Suprapubic skin (tissue), 4 donors: ENCODE results near the gene HSPA14. TPM values are rescaled to one million over a fixed set of nuclear protein-coding genes. Genes with fewer than 3 reads are reported as not detected.
"Not testable (repeated sequence)": the region's sequence is repeated elsewhere in the genome, so short reads cannot be mapped to it uniquely, and the experiment has no call there.

ENCODE experiments used
- DNase-seq, 2 donors: peaks; one replicate each; pipeline ENCODE4 v3.0.0-alpha.2; 2019; ENCODE audit warnings: low spot score in 2 of 2
- H3K27ac ChIP-seq: fragments of 200-600 bp; sonication (generic); one replicate; pipeline ENCODE4 v1.5.1; 2019
- H3K27me3 ChIP-seq: fragments of 200-600 bp; sonication (generic); one replicate; pipeline ENCODE4 v1.5.1; 2019
- H3K36me3 ChIP-seq: fragments of 200-600 bp; sonication (generic); one replicate; pipeline ENCODE4 v1.5.1; 2019
- H3K4me1 ChIP-seq: fragments of 200-600 bp; sonication (generic); one replicate; pipeline ENCODE4 v1.5.1; 2019
- H3K4me3 ChIP-seq: fragments of 200-600 bp; sonication (generic); one replicate; pipeline ENCODE4 v1.5.1; 2019; ENCODE audit warnings: mild to moderate bottlenecking
- H3K9me3 ChIP-seq: fragments of 200-600 bp; sonication (generic); one replicate; pipeline ENCODE4 v1.5.1; 2019
- CTCF ChIP-seq, 2 donors: fragments of 200-600 bp in 1 of 2; fragments of 450-650 bp in 1 of 2; sonication (generic) in 1 of 2; IDR thresholded peaks; one replicate each; pipeline ENCODE4 v1.5.1; 2016 to 2019; ENCODE audit warnings: antibody characterized with exemption in 2 of 2, mild to moderate bottlenecking in 1 of 2, moderate library complexity in 1 of 2
- EP300 ChIP-seq: sonication (generic); formaldehyde crosslinking; IDR thresholded peaks from one replicate; pipeline ENCODE4 v1.6.1; 2017; ENCODE audit warnings: antibody characterized with exemption
- POLR2A ChIP-seq, 2 donors: fragments of 450-650 bp; IDR thresholded peaks; one replicate each; pipeline ENCODE4 v1.6.1; 2017; ENCODE audit warnings: antibody characterized with exemption in 2 of 2, mild to moderate bottlenecking in 2 of 2, moderate library complexity in 2 of 2
- POLR2AphosphoS5 ChIP-seq, 3 donors: sonication (generic); formaldehyde crosslinking; IDR thresholded peaks; one replicate each; pipeline ENCODE4 v1.6.1; 2017; ENCODE audit warnings: antibody characterized with exemption in 3 of 3
- WGBS: methylation state at CpG from one replicate; pipeline ENCODE4 v1.1.5; 2018; 5-methylcytosine and 5-hydroxymethylcytosine counted together
- total RNA-seq, 4 donors: library from RNA; depleted of rRNA; stranded (reverse); fragments of >200 nt; gene quantifications; one replicate each; pipeline ENCODE4 v1.1.0, GENCODE V29; 2016

Gene HSPA14
- total RNA-seq, 4 donors from 2014 or later: 6.6 to 11.7 (median 7.4) TPM

DNA sequence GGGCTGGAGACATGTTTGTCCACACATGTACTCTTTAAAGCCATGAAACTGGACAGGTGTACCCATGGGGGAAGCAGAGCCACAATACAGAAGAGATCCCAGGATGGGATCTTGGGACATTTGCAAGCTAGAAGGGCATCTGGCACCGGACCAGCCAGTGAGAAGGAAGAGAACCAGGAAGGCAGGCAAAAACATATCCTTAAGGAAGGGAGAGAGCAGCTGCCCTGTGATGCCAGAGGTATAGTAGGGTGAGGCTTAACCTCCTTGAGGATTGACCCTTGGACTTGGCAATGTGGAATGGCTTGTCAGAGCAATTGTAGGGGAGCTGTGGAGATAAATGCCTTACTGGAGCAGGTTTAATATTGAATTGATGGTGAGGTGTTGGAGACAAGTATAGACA lies 22.7 kb downstream of the HSPA14 start:
- no peak for DNase-seq
- Histone ChIP-seq H3K4me1 (no peaks in the 10 kb centered on the region), H3K27ac (no peak overlapping the region), H3K36me3 (peaks cover 29% of the 10 kb centered on the region), H3K27me3 (no peaks in the 10 kb centered on the region), H3K9me3 (no peaks in the 10 kb centered on the region), H3K4me3 (no peak overlapping the region)
- TF ChIP-seq EP300: no peak
- TF ChIP-seq POLR2A (IDR thresholded peaks at IDR 0.05): no peak
- TF ChIP-seq CTCF (IDR thresholded peaks at IDR 0.05): no peak
- TF ChIP-seq POLR2AphosphoS5 (IDR thresholded peaks at IDR 0.05): no peak
- 74% methylated on average over 1 of the region's 1 CpG for WGBS

DNA sequence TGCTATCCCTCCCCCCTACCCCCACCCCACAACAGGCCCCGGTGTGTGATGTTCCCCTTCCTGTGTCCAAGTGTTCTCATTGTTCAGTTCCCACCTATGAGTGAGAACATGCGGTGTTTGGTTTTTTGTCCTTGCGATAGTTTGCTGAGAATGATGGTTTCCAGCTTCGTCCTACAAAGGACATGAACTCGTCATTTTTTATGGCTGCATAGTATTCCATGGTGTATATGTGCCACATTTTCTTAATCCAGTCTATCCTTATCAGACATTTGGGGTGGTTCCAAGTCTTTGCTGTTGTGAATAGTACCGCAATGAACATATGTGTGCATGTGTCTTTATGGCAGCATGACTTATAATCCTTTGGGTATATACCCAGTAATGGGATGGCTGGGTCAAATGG lies 26.4 kb downstream of the HSPA14 start:
- not testable (repeated sequence) for H3K27me3 ChIP-seq, H3K9me3 ChIP-seq, DNase-seq, H3K27ac ChIP-seq, H3K4me3 ChIP-seq, H3K4me1 ChIP-seq
- 99% methylated on average over 6 of the region's 6 CpGs for WGBS
- H3K36me3 ChIP-seq: peaks cover 29% of the 10 kb centered on the region

DNA sequence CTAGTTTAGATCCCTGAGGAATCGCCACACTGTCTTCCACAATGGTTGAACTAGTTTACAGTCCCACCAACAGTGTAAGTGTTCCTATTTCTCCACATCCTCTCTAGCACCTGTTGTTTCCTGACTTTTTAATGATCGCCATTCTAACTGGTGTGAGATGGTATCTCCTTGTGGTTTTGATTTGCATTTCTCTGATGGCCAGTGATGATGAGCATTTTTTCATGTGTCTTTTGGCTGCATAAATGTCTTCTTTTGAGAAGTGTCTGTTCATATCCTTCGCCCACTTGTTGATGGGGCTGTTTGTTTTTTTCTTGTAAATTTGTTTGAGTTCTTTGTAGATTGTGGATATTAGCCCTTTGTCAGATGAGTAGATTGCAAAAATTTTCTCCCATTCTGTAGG lies 26.8 kb downstream of the HSPA14 start:
- H3K4me1 ChIP-seq, DNase-seq, H3K27me3 ChIP-seq, H3K4me3 ChIP-seq, H3K27ac ChIP-seq, H3K9me3 ChIP-seq: not testable (repeated sequence)
- H3K36me3 ChIP-seq: peaks cover 33% of the 10 kb centered on the region
- WGBS: 95% methylated on average over 3 of the region's 3 CpGs

DNA sequence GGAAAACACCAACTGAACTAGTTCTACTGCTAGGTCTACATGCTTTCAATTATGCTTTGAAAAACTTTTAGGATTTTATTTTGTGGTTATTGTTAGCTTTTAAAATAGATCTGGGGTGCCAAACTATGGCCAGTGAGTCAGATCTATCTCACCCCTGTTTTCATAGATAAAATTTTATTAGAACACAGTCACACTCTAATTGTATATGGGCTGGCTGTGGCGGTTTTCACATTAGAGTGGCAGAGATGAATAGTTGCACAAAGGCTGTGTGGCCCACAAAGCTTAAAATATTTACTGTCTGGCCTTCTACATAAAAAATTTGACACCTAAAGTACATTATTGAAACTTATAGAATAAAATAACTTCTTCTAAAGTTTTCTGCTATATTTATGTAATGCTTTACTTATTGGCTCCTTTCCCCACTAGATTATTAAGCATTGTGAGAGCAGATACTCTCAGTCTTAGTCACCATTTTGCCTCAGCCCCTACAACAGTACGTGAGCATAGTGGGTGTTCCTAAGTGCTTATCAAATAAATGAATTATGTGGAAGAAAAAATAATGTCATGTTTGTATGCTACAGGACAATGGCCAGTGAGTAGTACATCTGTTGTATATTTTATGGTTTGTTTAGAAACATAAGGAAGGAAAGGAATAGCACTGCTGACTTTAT lies 35.1 kb downstream of the HSPA14 start:
- no peak overlapping the region for H3K4me3 ChIP-seq
- H3K36me3 ChIP-seq: peaks cover 16% of the 10 kb centered on the region
- H3K4me1 ChIP-seq: peaks cover 19% of the 10 kb centered on the region
- DNase-seq: no peak
- no peaks in the 10 kb centered on the region for H3K27me3 ChIP-seq
- H3K9me3 ChIP-seq: no peaks in the 10 kb centered on the region
- H3K27ac ChIP-seq: no peak overlapping the region
- 72% methylated on average over 2 of the region's 2 CpGs for WGBS
- TF ChIP-seq POLR2AphosphoS5 (IDR thresholded peaks at IDR 0.05) (no peak), CTCF (IDR thresholded peaks at IDR 0.05) (no peak), POLR2A (IDR thresholded peaks at IDR 0.05) (no peak)

DNA sequence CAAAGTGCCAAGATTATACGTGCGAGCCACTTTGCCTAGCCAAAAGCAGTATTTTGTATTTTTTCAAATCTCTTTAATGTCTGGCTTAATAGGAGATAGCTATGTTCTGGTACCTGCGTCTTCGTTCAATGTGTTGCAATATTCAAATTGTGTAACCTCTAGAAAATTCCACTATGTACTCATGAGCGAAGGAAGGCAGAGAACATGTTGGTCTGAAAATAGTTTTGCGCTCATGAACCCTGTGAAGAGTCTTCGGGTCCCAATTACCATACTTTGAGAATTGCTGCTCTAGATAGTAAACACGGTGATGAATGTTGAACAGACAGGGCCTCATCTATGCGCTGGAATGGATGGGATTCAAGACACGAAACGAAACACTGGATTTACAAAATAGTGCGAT lies 37.8 kb downstream of the HSPA14 start:
- H3K9me3 ChIP-seq: no peaks in the 10 kb centered on the region
- H3K27me3 ChIP-seq: no peaks in the 10 kb centered on the region
- no peaks in the 10 kb centered on the region for H3K36me3 ChIP-seq
- no peak for DNase-seq
- 92% methylated on average over 12 of the region's 12 CpGs for WGBS
- H3K4me1 ChIP-seq: peaks cover 32% of the 10 kb centered on the region
- H3K4me3 ChIP-seq: no peak overlapping the region
- TF ChIP-seq POLR2AphosphoS5 (IDR thresholded peaks at IDR 0.05): no peak
- TF ChIP-seq POLR2A (IDR thresholded peaks at IDR 0.05): no peak
- TF ChIP-seq EP300: no peak
- TF ChIP-seq CTCF (IDR thresholded peaks at IDR 0.05): no peak
- no peak overlapping the region for H3K27ac ChIP-seq

GRCh38 chr10:14876764-14877163 lies 38.7 kb downstream of the HSPA14 start:
- WGBS: 88% methylated on average over 9 of the region's 9 CpGs
- H3K36me3 ChIP-seq: no peaks in the 10 kb centered on the region
- peaks cover 32% of the 10 kb centered on the region for H3K4me1 ChIP-seq
- H3K27me3 ChIP-seq: no peaks in the 10 kb centered on the region
- no peaks in the 10 kb centered on the region for H3K9me3 ChIP-seq
- no peak overlapping the region for H3K27ac ChIP-seq
- no peak for TF ChIP-seq EP300
- TF ChIP-seq POLR2AphosphoS5 (IDR thresholded peaks at IDR 0.05): no peak
- TF ChIP-seq CTCF (IDR thresholded peaks at IDR 0.05): no peak
- no peak for TF ChIP-seq POLR2A (IDR thresholded peaks at IDR 0.05)
- H3K4me3 ChIP-seq: no peak overlapping the region
- DNase-seq: no peak
